GM23338 (cell line): ENCODE data around the gene RCBTB1. TPM values are rescaled to one million over a fixed set of nuclear protein-coding genes. Genes with fewer than 3 reads are reported as not detected.

Experiments used
- ATAC-seq: fragments of 200-7000 bp; cut with Tn5 transposase; 3 replicates; pipeline ENCODE4 v1.9.1; 2020
- DNase-seq: peaks from one replicate; pipeline ENCODE4 v3.0.0-alpha.2; 2015; ENCODE audit warnings: low spot score
- H2AFZ ChIP-seq: fragments of 200-600 bp; sonication (generic); 2 replicates; pipeline ENCODE4 v1.8.0; 2016; ENCODE audit warnings: antibody characterized with exemption, mild to moderate bottlenecking, moderate library complexity
- H3F3A ChIP-seq: fragments of 200-600 bp; sonication (generic); replicated peaks from 2 replicates; pipeline ENCODE4 v1.8.0; 2017; ENCODE audit warnings: antibody characterized with exemption, mixed run types, low read depth
- H3K27ac ChIP-seq: fragments of 200-600 bp; sonication (generic); 2 replicates; pipeline ENCODE4 v1.6.1; 2016; ENCODE audit warnings: low read depth
- H3K27me3 ChIP-seq: fragments of 200-600 bp; sonication (generic); 2 replicates; pipeline ENCODE4 v1.8.0; 2016; ENCODE audit warnings: mild to moderate bottlenecking, mixed run types, moderate library complexity; ENCODE audit not compliant: insufficient read depth
- H3K36me3 ChIP-seq: fragments of 200-600 bp; sonication (generic); 2 replicates; pipeline ENCODE4 v1.8.0; 2016; ENCODE audit warnings: mild to moderate bottlenecking; ENCODE audit not compliant: insufficient read depth
- H3K4me1 ChIP-seq: fragments of 200-600 bp; sonication (generic); 2 replicates; pipeline ENCODE4 v1.8.0; 2016; ENCODE audit warnings: mild to moderate bottlenecking, moderate library complexity; ENCODE audit not compliant: insufficient read depth
- H3K4me2 ChIP-seq: fragments of 200-600 bp; sonication (generic); 2 replicates; pipeline ENCODE4 v1.7.1; 2017; ENCODE audit warnings: mixed run types
- H3K4me3 ChIP-seq: fragments of 200-600 bp; sonication (generic); 2 replicates; pipeline ENCODE4 v1.6.1; 2016; ENCODE audit warnings: mixed run types
- H3K79me2 ChIP-seq: fragments of 200-600 bp; sonication (generic); replicated peaks from 2 replicates; pipeline ENCODE4 v1.8.0; 2017; ENCODE audit warnings: mild to moderate bottlenecking; ENCODE audit not compliant: insufficient read depth
- H3K9me2 ChIP-seq: fragments of 200-600 bp; sonication (generic); 2 replicates; pipeline ENCODE4 v1.8.0; 2017; ENCODE audit not compliant: insufficient read depth
- H4K20me1 ChIP-seq: fragments of 200-600 bp; sonication (generic); replicated peaks from 2 replicates; pipeline ENCODE4 v1.8.0; 2017; ENCODE audit warnings: mild to moderate bottlenecking; ENCODE audit not compliant: insufficient read depth
- H3K27ac Mint-ChIP-seq: 2 replicates; pipeline ENCODE4 v1.8.0; 2020; ENCODE audit warnings: inconsistent platforms, mild to moderate bottlenecking, moderate library complexity, mixed read lengths
- H3K27me3 Mint-ChIP-seq: 3 replicates; pipeline ENCODE4 v1.8.0; 2022; ENCODE audit warnings: low read depth, mild to moderate bottlenecking, moderate library complexity, mixed read lengths, inconsistent platforms; ENCODE audit not compliant: insufficient read depth, poor library complexity
- H3K36me3 Mint-ChIP-seq: 3 replicates; pipeline ENCODE4 v1.8.0; 2021; ENCODE audit warnings: low read depth, mild to moderate bottlenecking, inconsistent platforms, moderate library complexity, mixed read lengths
- H3K4me1 Mint-ChIP-seq: 3 replicates; pipeline ENCODE4 v1.8.0; 2020; ENCODE audit warnings: mild to moderate bottlenecking, inconsistent platforms, mixed read lengths
- H3K4me3 Mint-ChIP-seq: 3 replicates; pipeline ENCODE4 v1.8.0; 2021; ENCODE audit warnings: moderate library complexity, mild to moderate bottlenecking, inconsistent platforms, mixed read lengths
- H3K9me3 Mint-ChIP-seq: 3 replicates; pipeline ENCODE4 v1.8.0; 2020; ENCODE audit warnings: moderate library complexity, mild to moderate bottlenecking, inconsistent platforms, mixed read lengths
- CREB1 ChIP-seq: fragments of 250-450 bp; sonication (Bioruptor Pico); IDR thresholded peaks from 2 replicates; pipeline ENCODE4 v1.5.0; 2020; ENCODE audit warnings: low read depth, mild to moderate bottlenecking, moderate library complexity
- CTCF ChIP-seq, 2 experiments: fragments of 200-600 bp in 1 of 2; sonication (generic) in 1 of 2; conservative IDR thresholded peaks; 2 replicates each; pipeline versions ENCODE4 v1.5.1 to v1.6.1; 2016 to 2017; ENCODE audit warnings: antibody characterized with exemption in 2 of 2, low read depth in 2 of 2, mild to moderate bottlenecking in 2 of 2, moderate library complexity in 1 of 2
- ETS1 ChIP-seq: IDR thresholded peaks from 2 replicates; pipeline ENCODE4 v1.6.1; 2016; ENCODE audit warnings: antibody characterized with exemption
- EZH2 ChIP-seq: fragments of 200-600 bp; sonication (generic); IDR thresholded peaks from one replicate; pipeline ENCODE4 v1.8.0; 2017; ENCODE audit warnings: antibody characterized with exemption, mild to moderate bottlenecking, low read depth; ENCODE audit not compliant: unreplicated experiment
- EZH2phosphoT487 ChIP-seq: fragments of 200-600 bp; sonication (generic); IDR thresholded peaks from one replicate; pipeline ENCODE4 v1.8.1; 2018; ENCODE audit warnings: antibody characterized with exemption; ENCODE audit not compliant: unreplicated experiment
- JUNB ChIP-seq: IDR thresholded peaks from one replicate; pipeline ENCODE4 v1.6.1; 2016; ENCODE audit warnings: antibody characterized with exemption; ENCODE audit not compliant: unreplicated experiment
- NANOG ChIP-seq: IDR thresholded peaks from 2 replicates; pipeline ENCODE4 v1.6.1; 2016; ENCODE audit warnings: antibody characterized with exemption, borderline replicate concordance
- POLR2AphosphoS5 ChIP-seq: IDR thresholded peaks from 2 replicates; pipeline ENCODE4 v1.6.1; 2016; ENCODE audit warnings: antibody characterized with exemption, low read depth
- REST ChIP-seq: IDR thresholded peaks from one replicate; pipeline ENCODE4 v1.6.1; 2018; ENCODE audit warnings: antibody characterized with exemption; ENCODE audit not compliant: unreplicated experiment
- STAT1 ChIP-seq: IDR thresholded peaks from one replicate; pipeline ENCODE4 v1.6.1; 2016; ENCODE audit warnings: antibody characterized with exemption; ENCODE audit not compliant: unreplicated experiment
- ZNF114 ChIP-seq: fragments of 250-450 bp; sonication (Bioruptor Pico); IDR thresholded peaks from 2 replicates; pipeline ENCODE4 v1.5.0; 2020; ENCODE audit warnings: mild to moderate bottlenecking, moderate library complexity
- ZNF331 ChIP-seq: fragments of 250-450 bp; sonication (Bioruptor Pico); IDR thresholded peaks from 2 replicates; pipeline ENCODE4 v1.5.0; 2020; ENCODE audit warnings: low read depth, mild to moderate bottlenecking, moderate library complexity
- ZNF462 ChIP-seq: fragments of 250-450 bp; sonication (Bioruptor Pico); IDR thresholded peaks from 2 replicates; pipeline ENCODE4 v1.5.0; 2020; ENCODE audit warnings: mild to moderate bottlenecking, moderate library complexity
- polyA plus RNA-seq: library from polyadenylated mRNA; unstranded; fragments of >200 nt; fragmentation: Nextera tagmentation; extraction: Ambion mirVana; gene quantifications from 2 replicates; pipeline ENCODE4 v1.2.1, GENCODE V29; 2016
- total RNA-seq: library from RNA; depleted of rRNA; stranded (reverse); fragments of >200 nt; shearing (Covaris generic); gene quantifications from 2 replicates; pipeline ENCODE4 v1.2.3, GENCODE V29; 2014

The RCBTB1 gene
- total and polyA plus RNA-seq, 2 experiments from 2014 or later = 10.8 to 33.5 TPM

DNA sequence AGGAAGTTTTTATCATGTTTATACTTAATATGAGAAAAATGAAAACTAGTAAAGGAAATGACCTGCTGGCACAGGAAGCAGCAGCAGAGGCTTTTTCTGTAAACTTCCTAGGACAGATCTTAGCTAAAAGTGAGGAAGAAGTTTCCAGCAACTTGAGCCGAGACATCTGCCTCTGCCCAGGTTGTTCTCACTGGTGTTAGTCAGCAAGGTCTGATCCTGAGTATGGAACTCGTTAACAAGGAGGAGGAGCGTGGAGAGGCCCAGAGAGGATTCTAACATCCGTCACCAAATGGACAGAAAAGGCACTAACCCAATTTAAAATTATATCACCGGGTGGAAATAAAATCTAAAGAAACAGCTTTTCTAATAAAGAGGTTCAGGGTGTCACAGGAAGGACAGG is 46.0 kb downstream of the RCBTB1 start:
- Histone ChIP-seq H3K27ac (no peak overlapping the region), H3K9me2 (no peaks in the 10 kb centered on the region), H3K4me3 (no peak overlapping the region), H3K79me2 (no peaks in the 10 kb centered on the region), H3K4me1 (no peaks in the 10 kb centered on the region), H3K36me3 (peaks cover 14% of the 10 kb centered on the region; the same call in 1 of the 2 replicates), H2AFZ (no peak overlapping the region), H3K4me2 (no peak overlapping the region), H4K20me1 (no peaks in the 10 kb centered on the region), H3K27me3 (no peaks in the 10 kb centered on the region), H3F3A (no peaks in the 10 kb centered on the region)
- TF ChIP-seq STAT1 (no peak), NANOG (no peak), CREB1 (CRISPR knock-in tag) (no peak), JUNB (no peak), ZNF114 (CRISPR knock-in tag) (no peak), POLR2AphosphoS5 (no peak), ETS1 (no peak), EZH2 (no peak), ZNF462 (no peak), REST (no peak), CTCF (conservative IDR thresholded peaks at IDR 0.05; ENCODE audit: low read depth in 2 of 2) (no peak), ZNF331 (CRISPR knock-in tag) (no peak), EZH2phosphoT487 (no peak)
- DNase-seq = no peak
- Mint-ChIP-seq H3K4me3 (no peak overlapping the region), H3K36me3 (peaks cover 21% of the 10 kb centered on the region), H3K4me1 (no peaks in the 10 kb centered on the region; the same call in 2 of the 3 replicates), H3K27ac (no peak overlapping the region; the same call in 1 of the 2 replicates), H3K9me3 (no peaks in the 10 kb centered on the region), H3K27me3 (no peaks in the 10 kb centered on the region)
- ATAC-seq = no peak
